Prostate gland (tissue), 2 donors: ENCODE data around the gene MYD88. TPM values are rescaled to one million over a fixed set of nuclear protein-coding genes. Genes with fewer than 3 reads are reported as not detected.

ENCODE experiments used
- DNase-seq: peaks from one replicate; pipeline ENCODE4 v3.0.0-alpha.2; 2019; ENCODE audit warnings: low spot score
- H3K27ac ChIP-seq, 2 donors: fragments of 200-600 bp; sonication (generic); 2 replicates each; pipeline ENCODE4 v1.5.1; 2017 to 2019
- H3K27me3 ChIP-seq: fragments of 200-600 bp; sonication (generic); replicated peaks from 2 replicates; pipeline ENCODE4 v1.5.1; 2019; ENCODE audit not compliant: insufficient read depth
- H3K36me3 ChIP-seq, 2 donors: fragments of 200-600 bp; sonication (generic); 1 replicate in 1 of 2; 2 replicates in 1 of 2; pipeline versions ENCODE4 v1.5.1 to v1.8.1; 2017 to 2019
- H3K4me1 ChIP-seq: fragments of 200-600 bp; sonication (generic); replicated peaks from 2 replicates; pipeline ENCODE4 v1.5.1; 2019
- H3K4me3 ChIP-seq, 2 donors: fragments of 200-600 bp; sonication (generic); 2 replicates each; pipeline ENCODE4 v1.5.1; 2017 to 2019
- H3K9me3 ChIP-seq: fragments of 200-600 bp; sonication (generic); 2 replicates; pipeline ENCODE4 v1.5.1; 2017
- POLR2A ChIP-seq: fragments of 450-650 bp; IDR thresholded peaks from one replicate; pipeline ENCODE4 v1.6.1; 2016; ENCODE audit warnings: antibody characterized with exemption, mild to moderate bottlenecking
- POLR2AphosphoS5 ChIP-seq: sonication (generic); formaldehyde crosslinking; IDR thresholded peaks from one replicate; pipeline ENCODE4 v1.6.1; 2017; ENCODE audit warnings: antibody characterized with exemption
- WGBS: methylation state at CpG from one replicate; pipeline ENCODE4 v1.1.5; 2018; 5-methylcytosine and 5-hydroxymethylcytosine counted together
- intact Hi-C: fragments of 100-400 bp; cut with DNase I; formaldehyde crosslinking; loops from one replicate; pipeline ENCODE4 v1.14.2; 2022
- total RNA-seq, 2 donors: library from RNA; depleted of rRNA; stranded (reverse); fragments of >200 nt; gene quantifications; one replicate each; pipeline ENCODE4 v1.1.0, GENCODE V29; 2016
- TF ChIP-seq, protein P1 (sequence below), 4 experiments: fragments of 200-600 bp in 2 of 4; fragments of 450-650 bp in 2 of 4; sonication (generic) in 2 of 4; IDR thresholded peaks; 1 replicate in 3 of 4; 2 replicates in 1 of 4; pipeline ENCODE4 v1.5.1; 2016 to 2019; ENCODE audit warnings: antibody characterized with exemption in 4 of 4, mild to moderate bottlenecking in 2 of 4, moderate library complexity in 2 of 4

Gene MYD88
- total RNA-seq, 2 donors from 2014 or later: 21.4 to 30.8 TPM

DNA sequence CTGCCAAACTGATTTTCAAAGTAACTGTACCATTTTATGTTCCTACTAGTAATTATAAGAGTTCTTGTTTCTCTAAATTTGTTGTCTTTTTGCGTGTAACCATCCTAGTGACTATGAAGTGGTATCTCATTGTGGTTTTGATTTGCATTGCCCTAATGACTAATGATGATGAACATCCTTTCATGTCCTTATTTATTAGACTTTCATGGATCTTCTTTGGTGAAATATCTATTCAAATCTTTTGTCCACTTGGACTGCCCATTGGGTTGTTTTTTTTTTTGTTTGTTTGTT is 30.5 kb downstream of the MYD88 start:
- H3K4me1 ChIP-seq: no peaks in the 10 kb centered on the region
- no peaks in the 10 kb centered on the region for H3K9me3 ChIP-seq
- H3K4me3 ChIP-seq: no peak overlapping the region
- DNase-seq: no peak
- H3K27me3 ChIP-seq: no peaks in the 10 kb centered on the region
- H3K27ac ChIP-seq: no peak overlapping the region
- WGBS: 87% methylated on average over 1 of the region's 1 CpG
- TF ChIP-seq, protein P1, sequence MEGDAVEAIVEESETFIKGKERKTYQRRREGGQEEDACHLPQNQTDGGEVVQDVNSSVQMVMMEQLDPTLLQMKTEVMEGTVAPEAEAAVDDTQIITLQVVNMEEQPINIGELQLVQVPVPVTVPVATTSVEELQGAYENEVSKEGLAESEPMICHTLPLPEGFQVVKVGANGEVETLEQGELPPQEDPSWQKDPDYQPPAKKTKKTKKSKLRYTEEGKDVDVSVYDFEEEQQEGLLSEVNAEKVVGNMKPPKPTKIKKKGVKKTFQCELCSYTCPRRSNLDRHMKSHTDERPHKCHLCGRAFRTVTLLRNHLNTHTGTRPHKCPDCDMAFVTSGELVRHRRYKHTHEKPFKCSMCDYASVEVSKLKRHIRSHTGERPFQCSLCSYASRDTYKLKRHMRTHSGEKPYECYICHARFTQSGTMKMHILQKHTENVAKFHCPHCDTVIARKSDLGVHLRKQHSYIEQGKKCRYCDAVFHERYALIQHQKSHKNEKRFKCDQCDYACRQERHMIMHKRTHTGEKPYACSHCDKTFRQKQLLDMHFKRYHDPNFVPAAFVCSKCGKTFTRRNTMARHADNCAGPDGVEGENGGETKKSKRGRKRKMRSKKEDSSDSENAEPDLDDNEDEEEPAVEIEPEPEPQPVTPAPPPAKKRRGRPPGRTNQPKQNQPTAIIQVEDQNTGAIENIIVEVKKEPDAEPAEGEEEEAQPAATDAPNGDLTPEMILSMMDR (IDR thresholded peaks at IDR 0.05): no peak
- TF ChIP-seq POLR2AphosphoS5: no peak
- no peak for TF ChIP-seq POLR2A
- intact Hi-C loops: no loop called here
- no peaks in the 10 kb centered on the region for H3K36me3 ChIP-seq

DNA sequence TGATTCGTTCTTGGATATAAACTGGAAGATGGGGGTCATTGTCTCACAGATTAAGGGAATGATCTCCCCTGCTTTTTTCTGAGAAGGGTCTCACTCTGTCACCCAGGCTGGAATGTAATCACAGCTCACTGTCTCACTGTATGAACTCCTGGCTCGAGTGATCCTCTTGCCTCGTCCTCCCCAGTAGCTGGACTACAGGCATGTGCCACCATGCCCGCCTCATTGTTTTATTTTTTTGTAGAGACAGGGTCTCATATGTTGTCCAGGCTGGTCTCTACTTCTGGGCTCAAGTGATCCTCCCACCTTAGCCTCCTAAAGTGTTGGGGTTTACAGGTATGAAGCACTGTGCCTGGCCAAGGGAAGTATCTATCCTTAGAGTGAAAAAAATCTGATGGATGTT is 32.3 kb downstream of the MYD88 start:
- intact Hi-C loops: no loop called here
- Histone ChIP-seq H3K36me3 (no peaks in the 10 kb centered on the region), H3K4me3 (no peak overlapping the region), H3K9me3 (no peaks in the 10 kb centered on the region), H3K27ac (no peak overlapping the region), H3K27me3 (no peaks in the 10 kb centered on the region), H3K4me1 (no peaks in the 10 kb centered on the region)
- no peak for DNase-seq
- WGBS: 82% methylated on average over 4 of the region's 4 CpGs
- TF ChIP-seq, protein P1 (IDR thresholded peaks at IDR 0.05): no peak
- TF ChIP-seq POLR2A (no peak), POLR2AphosphoS5 (no peak)

DNA sequence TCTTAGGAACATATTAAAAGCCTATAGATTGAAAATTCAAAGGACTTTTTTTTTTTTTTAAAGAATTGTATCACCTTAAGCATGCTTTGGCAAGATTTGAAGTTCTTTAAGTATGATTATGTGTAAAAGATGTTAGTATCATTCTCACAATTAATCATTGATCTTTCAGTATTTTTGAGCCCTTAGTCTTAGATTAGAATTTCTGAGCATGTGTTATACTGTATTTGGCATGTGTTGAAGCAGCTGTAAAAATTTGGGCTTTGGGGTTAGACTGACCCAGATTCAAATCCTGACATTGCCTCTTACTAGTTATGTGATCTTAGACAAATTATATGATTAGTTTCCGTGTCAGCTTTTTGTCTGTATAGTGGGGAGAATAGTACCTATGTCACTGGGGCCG is 33.2 kb downstream of the MYD88 start:
- no peaks in the 10 kb centered on the region for H3K36me3 ChIP-seq
- WGBS: 88% methylated on average over 2 of the region's 2 CpGs
- no peaks in the 10 kb centered on the region for H3K27me3 ChIP-seq
- TF ChIP-seq POLR2A: no peak
- TF ChIP-seq, protein P1 (IDR thresholded peaks at IDR 0.05): no peak
- TF ChIP-seq POLR2AphosphoS5: no peak
- H3K4me3 ChIP-seq: no peak overlapping the region
- intact Hi-C loops: no loop called here
- H3K9me3 ChIP-seq: no peaks in the 10 kb centered on the region
- no peak for DNase-seq
- no peak overlapping the region for H3K27ac ChIP-seq
- no peaks in the 10 kb centered on the region for H3K4me1 ChIP-seq

DNA sequence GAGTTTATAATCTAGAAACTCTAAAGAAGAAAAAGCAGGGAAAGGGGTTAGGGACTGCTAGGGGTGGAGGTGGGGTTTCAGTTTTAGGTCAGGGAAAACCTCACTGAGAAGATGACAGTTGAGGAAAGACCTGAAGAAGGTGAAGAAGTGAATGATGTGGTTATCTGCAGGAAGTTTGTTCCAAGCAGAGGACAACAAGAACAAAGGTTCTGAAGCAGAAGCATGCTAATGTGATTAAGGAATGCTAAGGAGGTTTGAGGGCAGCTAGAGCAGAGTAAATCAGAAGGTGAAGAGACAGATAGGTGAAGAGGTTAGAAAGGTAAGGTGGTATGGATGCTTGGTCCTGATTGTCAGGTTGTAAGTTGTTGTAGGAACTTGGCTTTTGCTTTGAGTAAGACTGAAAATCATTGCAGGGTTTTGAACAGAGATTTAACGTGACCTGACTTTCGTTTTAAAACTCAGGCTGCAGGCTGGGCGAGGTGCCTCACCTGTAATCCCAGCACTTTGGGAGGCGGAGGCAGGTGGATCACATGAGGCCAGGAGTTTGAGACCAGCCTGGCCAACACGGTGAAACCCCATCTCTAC is 35.5 kb downstream of the MYD88 start:
- H3K27ac ChIP-seq: no peak overlapping the region
- no peak overlapping the region for H3K4me3 ChIP-seq
- intact Hi-C loops: no loop called here
- WGBS: 94% methylated on average over 5 of the region's 5 CpGs
- H3K4me1 ChIP-seq: no peaks in the 10 kb centered on the region
- H3K9me3 ChIP-seq: no peaks in the 10 kb centered on the region
- H3K27me3 ChIP-seq: no peaks in the 10 kb centered on the region
- TF ChIP-seq POLR2AphosphoS5: no peak
- TF ChIP-seq, protein P1 (IDR thresholded peaks at IDR 0.05): no peak
- no peak for TF ChIP-seq POLR2A
- DNase-seq: no peak
- no peaks in the 10 kb centered on the region for H3K36me3 ChIP-seq

DNA sequence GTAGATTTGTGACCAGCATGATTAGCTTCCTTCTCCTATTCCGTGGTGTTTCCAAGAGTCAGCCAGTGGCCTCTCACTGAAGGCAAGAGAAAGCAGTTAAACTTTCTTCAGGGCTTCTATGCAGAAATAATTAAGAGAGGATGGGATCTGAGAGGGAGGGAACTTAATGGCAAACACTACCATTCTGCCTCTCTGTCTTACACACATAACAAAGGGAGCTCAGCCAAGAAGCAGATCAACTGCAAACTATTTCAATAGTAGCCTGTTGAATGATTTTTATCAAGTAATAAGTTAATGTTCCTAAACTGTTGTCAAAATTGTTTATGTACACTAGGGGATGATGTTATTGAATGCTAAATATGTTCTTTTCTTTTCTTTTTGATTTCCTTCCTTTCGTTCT is 38.7 kb downstream of the MYD88 start:
- H3K4me3 ChIP-seq: no peak overlapping the region
- intact Hi-C loops: no loop called here
- no peak for TF ChIP-seq POLR2A
- TF ChIP-seq POLR2AphosphoS5: no peak
- TF ChIP-seq, protein P1 (IDR thresholded peaks at IDR 0.05): no peak

More for the DNA sequence above, 38.7 kb downstream of the MYD88 start:
- Histone ChIP-seq H3K27me3 (no peaks in the 10 kb centered on the region), H3K9me3 (no peaks in the 10 kb centered on the region), H3K27ac (no peak overlapping the region), H3K4me1 (no peaks in the 10 kb centered on the region), H3K36me3 (no peaks in the 10 kb centered on the region)
- 37% methylated on average over 2 of the region's 2 CpGs for WGBS
- DNase-seq: no peak
